Spleen (tissue), 7 donors: ENCODE data around the gene LRRC26.

ENCODE experiments used
- POLR2AphosphoS5 ChIP-seq, 3 donors: sonication (generic); formaldehyde crosslinking; IDR thresholded peaks; one replicate each; pipeline ENCODE4 v1.5.1; 2017; ENCODE audit warnings: antibody characterized with exemption in 3 of 3
- TF ChIP-seq, protein P1 (sequence below), 11 experiments: fragments of 200-600 bp in 7 of 11; fragments of 450-650 bp in 4 of 11; sonication (generic) in 4 of 11; IDR thresholded peaks in 8 of 11; conservative IDR thresholded peaks in 3 of 11; 1 replicate in 7 of 11; 2 replicates in 4 of 11; pipeline versions ENCODE4 v1.4.0 to v1.8.0; 2016 to 2021; ENCODE audit warnings: antibody characterized with exemption in 11 of 11, inconsistent platforms in 4 of 11, mild to moderate bottlenecking in 1 of 11
- donor health status: DM: no; HTN: no; CAD: no; lungs with moderate emphysema.
- donor health status: DM: no; HTN: no; CAD: no.
- donor health status: DM: no; HTN: no; CAD: no.

DNA sequence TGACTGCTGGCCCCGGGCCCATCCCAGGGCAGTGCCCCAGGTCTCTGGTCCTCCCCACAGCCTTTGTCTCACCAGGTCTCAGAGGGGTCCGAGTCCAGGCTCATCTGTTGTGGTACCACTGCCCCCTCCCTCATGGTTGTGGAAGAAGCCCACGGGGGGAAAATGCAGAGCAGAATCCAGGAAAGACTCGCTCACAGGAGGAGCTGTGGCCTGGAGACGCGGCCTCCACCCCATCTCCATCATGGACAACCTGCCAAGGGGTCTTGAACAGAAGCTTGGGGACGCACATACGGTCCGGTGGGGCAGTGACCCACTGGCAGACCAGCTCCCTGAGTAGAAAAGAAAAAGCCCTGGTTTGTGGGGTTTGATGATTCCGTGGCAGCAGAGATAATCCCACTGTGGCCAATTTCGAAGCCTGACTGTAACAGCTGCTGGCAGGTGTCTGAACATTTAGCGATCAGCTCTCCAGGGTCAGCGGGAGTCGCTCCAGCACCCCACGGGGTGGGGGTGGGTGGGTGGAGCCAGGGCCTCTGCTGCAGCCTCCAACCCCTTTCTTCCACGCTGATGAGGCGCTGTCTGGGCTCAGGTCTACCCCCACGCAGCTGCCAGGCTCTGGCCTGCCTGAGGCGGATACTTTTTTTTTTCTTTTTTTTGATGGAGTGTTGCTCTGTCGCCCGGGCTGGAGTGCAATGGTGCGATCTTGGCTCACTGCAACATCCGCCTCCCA is 32.8 kb downstream of the LRRC26 start:
- no peak for TF ChIP-seq POLR2AphosphoS5 (IDR thresholded peaks at IDR 0.05)
- TF ChIP-seq, protein P1, sequence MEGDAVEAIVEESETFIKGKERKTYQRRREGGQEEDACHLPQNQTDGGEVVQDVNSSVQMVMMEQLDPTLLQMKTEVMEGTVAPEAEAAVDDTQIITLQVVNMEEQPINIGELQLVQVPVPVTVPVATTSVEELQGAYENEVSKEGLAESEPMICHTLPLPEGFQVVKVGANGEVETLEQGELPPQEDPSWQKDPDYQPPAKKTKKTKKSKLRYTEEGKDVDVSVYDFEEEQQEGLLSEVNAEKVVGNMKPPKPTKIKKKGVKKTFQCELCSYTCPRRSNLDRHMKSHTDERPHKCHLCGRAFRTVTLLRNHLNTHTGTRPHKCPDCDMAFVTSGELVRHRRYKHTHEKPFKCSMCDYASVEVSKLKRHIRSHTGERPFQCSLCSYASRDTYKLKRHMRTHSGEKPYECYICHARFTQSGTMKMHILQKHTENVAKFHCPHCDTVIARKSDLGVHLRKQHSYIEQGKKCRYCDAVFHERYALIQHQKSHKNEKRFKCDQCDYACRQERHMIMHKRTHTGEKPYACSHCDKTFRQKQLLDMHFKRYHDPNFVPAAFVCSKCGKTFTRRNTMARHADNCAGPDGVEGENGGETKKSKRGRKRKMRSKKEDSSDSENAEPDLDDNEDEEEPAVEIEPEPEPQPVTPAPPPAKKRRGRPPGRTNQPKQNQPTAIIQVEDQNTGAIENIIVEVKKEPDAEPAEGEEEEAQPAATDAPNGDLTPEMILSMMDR (IDR thresholded peaks at IDR 0.05 in 8 of 11, conservative IDR thresholded peaks at IDR 0.05 in 3 of 11) = no peak
